PC-9 (cell line): ENCODE results near the gene NRP1.

Source experiments
- CTCF ChIP-seq: fragments of 200-600 bp; sonication (generic); conservative IDR thresholded peaks from 2 replicates; pipeline ENCODE4 v1.6.1; 2017; ENCODE audit warnings: mixed run types, antibody characterized with exemption, mild to moderate bottlenecking, moderate library complexity
- EZH2 ChIP-seq: fragments of 200-600 bp; sonication (generic); IDR thresholded peaks from 2 replicates; pipeline ENCODE4 v1.8.0; 2017; ENCODE audit warnings: antibody characterized with exemption, low read depth

GRCh38 chr10:33152146-33152545 is 182.3 kb downstream of the NRP1 start:
- TF ChIP-seq CTCF (no peak), EZH2 (no peak)
